Stimulated activated CD4-positive, alpha-beta T cell treated with anti-CD3 and anti-CD28 coated beads, Interleukin-1b, Interleukin-23, amount 100 ng/mL, for 4 hours (primary cell): ENCODE data around the gene UNC45B.
"Not testable (repeated sequence)": the region's sequence is repeated elsewhere in the genome, so short reads cannot be mapped to it uniquely, and the experiment has no call there.

Experiments used
- DNase-seq, 2 donors: peaks; one replicate each; pipeline ENCODE4 v3.0.0-alpha.2; 2020; ENCODE audit warnings: low read depth in 2 of 2

UNC45B gene

GRCh38 chr17:35171834-35172233 lies 24.2 kb downstream of the UNC45B start:
- no peak for DNase-seq

DNA sequence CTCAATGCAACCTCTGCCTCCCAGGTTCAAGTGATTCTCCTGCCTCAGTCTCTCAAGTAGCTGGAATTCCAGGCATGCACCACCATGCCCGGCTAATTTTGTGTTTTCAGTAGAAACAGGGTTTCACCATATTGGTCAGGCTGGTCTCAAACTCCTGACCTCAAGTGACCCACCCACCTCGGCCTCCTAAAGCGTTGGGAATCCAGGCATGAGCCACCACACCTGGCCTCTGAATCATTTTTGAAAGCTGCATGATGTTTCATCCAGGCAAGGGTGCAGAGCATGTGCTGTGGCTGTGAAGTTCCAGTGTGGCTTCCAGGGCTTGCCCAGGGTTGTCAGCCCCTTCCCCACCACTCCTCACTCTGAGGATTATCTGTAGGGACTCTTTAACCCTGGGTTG lies 24.7 kb downstream of the UNC45B start:
- not testable (repeated sequence) for DNase-seq

GRCh38 chr17:35174835-35175334 lies 27.3 kb downstream of the UNC45B start:
- no peak for DNase-seq

GRCh38 chr17:35175638-35176415 lies 28.2 kb downstream of the UNC45B start:
- no peak for DNase-seq

GRCh38 chr17:35176897-35177296 lies 29.3 kb downstream of the UNC45B start:
- no peak for DNase-seq

- DNase-seq: not testable (repeated sequence)
Measured at GRCh38 chr17:35179379-35179778, 31.8 kb downstream of the UNC45B start.

- DNase-seq: no peak
Measured at GRCh38 chr17:35183332-35183731, 35.7 kb downstream of the UNC45B start.

- DNase-seq: no peak
Measured at GRCh38 chr17:35184274-35184673, 36.7 kb downstream of the UNC45B start.

GRCh38 chr17:35185849-35186248 lies 38.2 kb downstream of the UNC45B start:
- no peak for DNase-seq

DNA sequence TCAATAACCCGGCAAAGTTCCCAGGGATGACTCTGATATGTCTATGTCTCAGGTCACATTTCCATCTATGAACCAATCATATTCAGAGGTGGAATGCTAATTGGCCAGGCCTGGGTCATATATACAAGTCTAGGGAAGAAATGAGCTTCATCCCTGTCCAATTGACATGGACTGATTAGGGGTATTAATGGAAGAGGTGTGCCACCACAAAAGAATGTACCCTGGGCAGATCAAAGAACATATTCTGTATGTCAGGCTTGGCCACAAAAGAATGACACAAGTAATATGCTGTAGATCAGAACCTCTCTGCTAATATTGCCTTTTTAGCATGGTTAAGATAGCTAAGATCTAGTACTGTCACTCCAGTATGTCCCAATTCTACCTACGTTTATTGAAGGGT lies 39.9 kb downstream of the UNC45B start:
- DNase-seq: no peak

DNA sequence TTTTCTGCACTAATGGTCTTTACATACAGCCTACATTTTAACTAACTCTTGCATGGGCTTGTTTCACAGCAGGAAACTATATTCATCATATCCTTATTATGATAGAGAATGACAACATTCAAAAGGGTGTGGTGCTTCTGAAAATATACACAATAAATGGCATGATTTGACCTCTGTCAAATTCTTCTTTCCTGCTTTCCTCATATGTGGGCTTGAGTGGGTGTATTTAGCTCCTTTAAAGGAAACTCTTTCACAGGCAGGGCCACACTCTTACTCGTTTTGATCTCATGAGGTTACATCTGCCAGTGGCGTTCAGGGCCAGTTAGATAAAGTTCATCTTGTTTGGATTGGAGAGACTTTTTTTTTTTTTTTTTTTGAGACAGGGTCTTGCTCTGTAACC lies 40.5 kb downstream of the UNC45B start:
- DNase-seq: no peak

DNA sequence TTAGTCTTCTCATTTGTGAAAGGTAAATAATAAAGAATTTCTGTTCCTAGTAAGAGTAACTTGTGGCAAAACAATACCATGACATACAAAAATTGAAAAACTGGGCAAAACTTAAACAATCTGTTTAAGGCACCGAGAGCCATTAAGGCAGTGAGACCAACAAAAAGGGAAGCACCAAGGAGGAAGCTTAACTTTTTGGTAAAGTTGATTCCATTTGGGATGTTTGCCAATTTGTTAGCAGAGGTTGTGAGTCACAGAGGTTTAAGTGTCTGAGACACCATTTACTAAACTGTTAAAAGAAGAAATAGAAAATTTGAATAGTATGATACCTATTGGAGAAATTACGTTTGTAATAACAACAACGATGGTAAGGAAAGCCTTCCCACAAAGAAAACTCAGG lies 41.7 kb downstream of the UNC45B start:
- no peak for DNase-seq

DNA sequence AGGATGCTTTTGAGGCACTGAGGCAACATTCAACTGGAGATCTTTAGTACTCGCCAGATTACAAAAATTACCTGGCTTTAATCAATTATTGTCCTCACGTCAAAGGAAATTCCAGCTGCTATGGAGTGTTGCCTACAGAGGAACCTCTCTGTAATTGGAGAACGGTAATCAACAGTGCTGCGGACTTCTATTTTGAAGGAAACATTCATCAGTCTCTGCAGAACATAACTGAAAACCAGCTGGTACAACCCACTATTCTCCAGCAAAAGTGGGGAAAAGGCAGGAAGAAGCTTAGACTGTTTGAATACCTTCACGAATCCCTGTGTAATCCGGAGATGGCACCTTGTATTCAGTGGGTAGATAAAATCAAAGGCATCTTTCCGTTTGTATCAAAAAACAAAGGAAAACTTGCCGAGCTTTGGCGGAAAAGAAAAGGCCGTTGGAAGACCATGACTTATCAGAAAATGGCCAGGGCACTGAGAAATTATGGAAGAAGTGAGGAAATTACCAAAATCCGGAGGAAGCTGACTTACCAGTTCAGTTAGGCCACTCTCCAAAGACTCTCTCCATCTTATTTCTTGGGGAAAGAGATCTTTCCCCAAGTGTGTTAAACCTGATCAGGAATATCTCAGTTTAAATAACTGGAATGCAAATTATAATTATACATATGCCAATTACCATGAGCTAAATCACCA lies 43.5 kb downstream of the UNC45B start:
- no peak for DNase-seq

- DNase-seq: no peak
Measured at GRCh38 chr17:35192708-35193107, 45.1 kb downstream of the UNC45B start.

- not testable (repeated sequence) for DNase-seq
Measured at GRCh38 chr17:35194001-35194400, 46.4 kb downstream of the UNC45B start, which contains the start of gene SLC35G3. Gene SLC35G3 (minus strand): TSS chr17:35194393. CDS start chr17:35194307, 86 bp downstream.

DNA sequence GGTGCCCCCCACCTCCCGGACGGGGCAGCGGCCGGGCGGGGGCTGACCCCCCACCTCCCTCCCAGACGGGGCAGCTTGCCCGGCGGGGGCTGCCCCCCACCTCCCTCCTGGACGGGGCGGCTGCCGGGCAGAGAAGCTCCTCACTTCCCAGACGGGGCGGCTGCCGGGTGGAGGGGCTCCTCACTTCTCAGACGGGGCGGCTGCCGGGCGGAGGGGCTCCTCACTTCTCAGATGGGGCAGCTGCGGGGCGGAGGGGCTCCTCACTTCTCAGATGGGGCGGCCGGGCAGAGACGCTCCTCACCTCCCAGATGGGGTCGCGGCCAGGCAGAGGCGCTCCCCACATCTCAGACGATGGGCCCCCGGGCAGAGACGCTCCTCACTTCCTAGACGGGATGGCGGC lies 47.4 kb downstream of the UNC45B start:
- DNase-seq: not testable (repeated sequence)

- not testable (repeated sequence) for DNase-seq
Measured at GRCh38 chr17:35202582-35202981, 55.0 kb downstream of the UNC45B start.

- no peak for DNase-seq
Measured at GRCh38 chr17:35210741-35211140, 63.1 kb downstream of the UNC45B start.

DNA sequence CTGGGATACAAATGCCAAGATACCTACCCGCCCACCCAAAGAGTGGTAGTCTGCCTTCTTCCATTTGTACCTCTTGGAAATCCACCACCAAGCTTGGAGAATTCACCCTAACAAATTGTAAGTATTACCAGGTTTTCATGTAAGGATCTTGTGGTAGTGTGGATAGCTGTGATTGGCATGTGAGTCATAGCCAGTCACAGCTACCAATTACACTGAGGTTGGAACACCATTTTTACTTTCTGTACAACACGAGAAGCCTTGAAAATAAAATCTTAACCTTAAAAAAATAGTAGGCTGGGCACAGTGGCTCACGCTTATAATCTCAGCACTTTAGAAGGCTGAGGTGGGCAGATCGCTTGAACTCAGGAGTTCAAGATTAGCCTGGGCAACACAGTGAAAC lies 65.1 kb downstream of the UNC45B start:
- no peak for DNase-seq

DNA sequence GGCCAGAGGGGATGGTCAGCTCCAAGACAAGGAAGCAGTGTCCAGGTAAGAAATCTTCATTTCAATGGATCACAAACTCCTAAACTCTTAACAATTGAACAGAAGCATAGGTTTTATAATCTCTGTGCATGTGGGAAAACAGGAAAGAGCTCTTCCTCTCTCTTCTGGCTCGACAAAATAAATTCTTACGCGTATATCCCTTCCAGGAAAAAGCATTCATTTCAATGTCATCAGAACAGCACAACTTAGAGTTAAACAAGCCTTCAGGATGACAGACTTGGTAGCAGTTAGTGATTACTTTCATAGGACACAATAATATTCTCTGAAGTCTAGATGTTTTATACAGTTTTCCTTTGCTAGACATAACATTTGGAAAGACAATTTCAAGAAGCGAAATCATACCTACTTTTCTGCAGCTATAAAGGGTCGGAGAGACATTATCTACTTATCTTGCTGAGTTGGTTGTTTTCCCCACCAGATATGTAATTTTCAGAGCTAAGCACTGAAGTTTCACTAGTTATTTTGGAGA lies 65.9 kb downstream of the UNC45B start:
- no peak for DNase-seq

DNA sequence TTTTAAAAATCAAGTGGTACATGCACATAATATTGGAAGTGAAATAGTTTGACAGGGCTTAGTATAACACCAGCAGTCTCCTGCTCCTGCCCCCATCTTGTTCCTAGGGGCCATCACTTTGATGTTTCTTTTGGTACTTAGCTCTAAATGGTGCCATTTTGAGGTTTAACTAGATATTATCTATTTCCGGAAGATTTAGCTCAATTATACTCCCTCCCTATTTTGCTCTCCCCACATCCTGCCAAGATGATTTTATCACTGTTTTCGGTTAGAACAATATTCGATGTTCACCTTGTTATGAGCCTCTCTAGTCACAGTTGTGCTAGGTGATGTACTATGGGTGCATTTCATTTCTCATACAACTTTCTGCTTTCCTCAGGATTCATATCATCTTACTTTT lies 66.6 kb downstream of the UNC45B start:
- DNase-seq: no peak

- no peak for DNase-seq
Measured at GRCh38 chr17:35214631-35215273, 67.1 kb downstream of the UNC45B start.
